Gastrocnemius medialis (tissue), 4 donors: ENCODE results near the gene TEKTIP1. TPM values are rescaled to one million over a fixed set of nuclear protein-coding genes. Genes with fewer than 3 reads are reported as not detected.

ENCODE experiments used
- ATAC-seq, 2 donors: fragments of 150-250 bp; one replicate each; pipeline ENCODE4 v1.9.1; 2016
- DNase-seq, 2 donors: peaks; one replicate each; pipeline ENCODE4 v3.0.0-alpha.2; 2019
- H3K27ac ChIP-seq, 4 donors: fragments of 200-600 bp; sonication (generic); 1 replicate in 1 of 4; 2 replicates in 3 of 4; pipeline ENCODE4 v1.5.1; 2016 to 2018; ENCODE audit warnings: mild to moderate bottlenecking in 2 of 4, moderate library complexity in 1 of 4
- H3K27me3 ChIP-seq, 3 donors: fragments of 200-600 bp; sonication (generic) in 2 of 3; 1 replicate in 1 of 3; 2 replicates in 2 of 3; pipeline versions ENCODE4 v1.5.1 to v1.6.0; 2016 to 2019; ENCODE audit warnings: mild to moderate bottlenecking in 1 of 3, moderate library complexity in 1 of 3
- H3K36me3 ChIP-seq, 2 donors: fragments of 200-600 bp; sonication (generic) in 1 of 2; one replicate each; pipeline ENCODE4 v1.5.1; 2017 to 2018
- H3K4me1 ChIP-seq, 2 donors: fragments of 200-600 bp; sonication (generic) in 1 of 2; one replicate each; pipeline ENCODE4 v1.5.1; 2016 to 2017; ENCODE audit warnings: mild to moderate bottlenecking in 2 of 2
- H3K4me3 ChIP-seq, 4 donors: fragments of 200-600 bp; sonication (generic) in 3 of 4; 1 replicate in 1 of 4; 2 replicates in 3 of 4; pipeline ENCODE4 v1.5.1; 2016 to 2019; ENCODE audit warnings: mild to moderate bottlenecking in 2 of 4
- H3K9me3 ChIP-seq, 3 donors: fragments of 200-600 bp; sonication (generic) in 2 of 3; 1 replicate in 1 of 3; 2 replicates in 2 of 3; pipeline ENCODE4 v1.5.1; 2016 to 2019
- POLR2A ChIP-seq, 2 donors: fragments of 450-650 bp; IDR thresholded peaks; one replicate each; pipeline ENCODE4 v1.6.1; 2017; ENCODE audit warnings: antibody characterized with exemption in 2 of 2, mild to moderate bottlenecking in 2 of 2, moderate library complexity in 2 of 2
- in situ Hi-C, 4 donors: fragments of 200-750 bp; cut with MboI; loops; one replicate each; pipeline versions ENCODE4 v1.15.0 to v1.8.0; 2017; ENCODE audit warnings: low sequenced_read_pairs in 4 of 4
- intact Hi-C: fragments of 100-400 bp; cut with DNase I; formaldehyde crosslinking; loops from one replicate; pipeline ENCODE4 v1.15.1; 2023; ENCODE audit warnings: low total_unique reads
- total RNA-seq, 4 donors: library from RNA; depleted of rRNA; stranded (reverse); fragments of >200 nt; gene quantifications; one replicate each; pipeline versions ENCODE4 v1.1.0 to v1.2.3, GENCODE V29; 2016
- TF ChIP-seq, protein P1 (sequence below), 5 experiments: fragments of 450-650 bp in 3 of 5; fragments of 200-600 bp in 2 of 5; sonication (generic) in 2 of 5; IDR thresholded peaks in 4 of 5; conservative IDR thresholded peaks in 1 of 5; 1 replicate in 4 of 5; 2 replicates in 1 of 5; pipeline ENCODE4 v1.5.1; 2016 to 2019; ENCODE audit warnings: antibody characterized with exemption in 5 of 5, mild to moderate bottlenecking in 3 of 5, moderate library complexity in 3 of 5

Gene TEKTIP1
- total RNA-seq, 4 donors from 2014 or later = not detected

DNA sequence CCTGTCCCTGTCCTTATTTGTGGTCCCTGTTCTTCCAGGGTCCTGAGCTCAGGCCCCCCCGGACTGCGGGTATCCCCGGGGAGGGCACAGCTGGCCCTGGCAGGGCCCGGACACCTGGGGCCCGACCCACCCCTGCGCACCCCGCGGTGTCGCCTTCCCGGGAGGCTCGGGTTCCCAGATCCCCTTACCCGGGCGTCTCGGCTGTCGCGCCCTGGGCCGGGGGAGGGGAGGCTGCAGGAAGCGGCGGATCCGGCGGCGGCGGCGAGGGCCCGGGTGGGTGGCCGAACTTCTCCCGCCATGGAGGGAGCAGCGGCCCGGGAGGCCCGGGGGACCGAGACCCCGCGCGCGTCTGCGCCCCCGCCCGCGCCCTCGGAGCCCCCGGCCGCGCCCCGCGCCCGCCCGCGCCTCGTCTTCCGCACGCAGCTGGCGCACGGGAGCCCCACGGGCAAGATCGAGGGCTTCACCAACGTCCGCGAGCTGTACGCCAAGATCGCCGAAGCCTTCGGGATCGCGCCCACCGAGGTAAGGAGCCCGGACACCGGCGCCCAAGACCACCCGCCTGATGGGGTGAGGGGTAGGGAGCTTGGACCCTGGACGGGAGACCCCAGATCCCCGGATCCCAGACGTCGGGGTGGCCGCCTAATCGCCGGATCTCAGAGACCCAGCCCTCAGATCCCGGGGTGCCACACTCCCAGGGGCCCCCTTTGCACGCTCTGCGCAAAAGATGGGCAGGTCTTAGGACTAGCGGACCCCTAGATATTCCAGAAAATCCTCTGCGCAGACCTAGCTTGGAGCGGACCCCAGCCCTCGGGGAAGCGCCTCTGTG is 46.5 kb downstream of the TEKTIP1 start, which contains the start of gene GIPC3:
Gene GIPC3 (plus strand): TSS at position 178 of the 826 bp plus-strand sequence. CDS start 120 bp downstream, at position 298.
- intact Hi-C loops (loop anchor here (2.0 kb wide), 1 partner anchor 33 kb away; no protein-coding TSS in a partner anchor), in situ Hi-C loops (no loop called here)
- Histone ChIP-seq H3K27me3 (peaks cover 12 to 15% (median 15%) of the 10 kb centered on the region in 3 donors), H3K4me1 (peaks cover 10 to 11% of the 10 kb centered on the region in 2 donors), H3K4me3 (peak within 1 kb of the TSS; percentile 16 to 50 (median 36)), H3K27ac (peak within 1 kb of the TSS in 1 of 4 donors; percentile 28), H3K9me3 (no peaks in the 10 kb centered on the region), H3K36me3 (no peaks in the 10 kb centered on the region)
- ATAC-seq (no peak), DNase-seq (no peak)
- TF ChIP-seq POLR2A (IDR thresholded peaks at IDR 0.05) = no peak
- TF ChIP-seq, protein P1, sequence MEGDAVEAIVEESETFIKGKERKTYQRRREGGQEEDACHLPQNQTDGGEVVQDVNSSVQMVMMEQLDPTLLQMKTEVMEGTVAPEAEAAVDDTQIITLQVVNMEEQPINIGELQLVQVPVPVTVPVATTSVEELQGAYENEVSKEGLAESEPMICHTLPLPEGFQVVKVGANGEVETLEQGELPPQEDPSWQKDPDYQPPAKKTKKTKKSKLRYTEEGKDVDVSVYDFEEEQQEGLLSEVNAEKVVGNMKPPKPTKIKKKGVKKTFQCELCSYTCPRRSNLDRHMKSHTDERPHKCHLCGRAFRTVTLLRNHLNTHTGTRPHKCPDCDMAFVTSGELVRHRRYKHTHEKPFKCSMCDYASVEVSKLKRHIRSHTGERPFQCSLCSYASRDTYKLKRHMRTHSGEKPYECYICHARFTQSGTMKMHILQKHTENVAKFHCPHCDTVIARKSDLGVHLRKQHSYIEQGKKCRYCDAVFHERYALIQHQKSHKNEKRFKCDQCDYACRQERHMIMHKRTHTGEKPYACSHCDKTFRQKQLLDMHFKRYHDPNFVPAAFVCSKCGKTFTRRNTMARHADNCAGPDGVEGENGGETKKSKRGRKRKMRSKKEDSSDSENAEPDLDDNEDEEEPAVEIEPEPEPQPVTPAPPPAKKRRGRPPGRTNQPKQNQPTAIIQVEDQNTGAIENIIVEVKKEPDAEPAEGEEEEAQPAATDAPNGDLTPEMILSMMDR (IDR thresholded peaks at IDR 0.05 in 4 of 5, conservative IDR thresholded peaks at IDR 0.05 in 1 of 5) = no peak

DNA sequence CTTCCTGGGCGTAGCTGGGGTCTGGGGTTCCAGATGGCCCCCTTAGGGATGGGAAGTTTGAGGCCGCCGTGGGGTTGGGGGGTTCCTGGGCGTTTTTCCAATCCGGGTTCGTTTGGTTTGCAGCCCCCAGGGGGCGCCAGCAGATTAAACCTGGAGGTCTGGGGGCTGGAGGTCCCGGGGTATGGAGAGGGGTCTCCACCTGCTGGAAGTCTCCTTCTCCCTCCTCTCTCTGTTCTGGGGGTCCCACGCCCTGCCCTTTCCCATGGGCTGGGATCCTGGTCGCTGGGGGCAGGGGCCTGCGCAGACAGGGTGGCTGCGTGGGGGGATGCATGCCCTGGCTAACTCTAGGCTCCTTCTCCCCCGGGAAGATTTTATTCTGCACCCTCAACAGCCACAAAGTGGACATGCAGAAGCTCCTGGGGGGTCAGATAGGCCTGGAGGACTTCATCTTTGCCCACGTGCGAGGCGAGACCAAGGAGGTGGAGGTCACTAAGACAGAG is 47.2 kb downstream of the TEKTIP1 start:
- Histone ChIP-seq H3K9me3 (no peaks in the 10 kb centered on the region), H3K27ac (peak overlapping the region in 1 of 4 donors; percentile 28), H3K4me3 (peak overlapping the region; percentile 16 to 50 (median 36)), H3K27me3 (peaks cover 12 to 15% (median 15%) of the 10 kb centered on the region in 3 donors), H3K4me1 (peaks cover 10 to 11% of the 10 kb centered on the region in 2 donors), H3K36me3 (no peaks in the 10 kb centered on the region)
- in situ Hi-C loops (no loop called here), intact Hi-C loops (loop anchor here (2.0 kb wide), 1 partner anchor 33 kb away; no protein-coding TSS in a partner anchor)
- peak in 1 of 2 donors; percentile 14 for ATAC-seq
- TF ChIP-seq POLR2A (IDR thresholded peaks at IDR 0.05) = no peak
- TF ChIP-seq, protein P1 (IDR thresholded peaks at IDR 0.05 in 4 of 5, conservative IDR thresholded peaks at IDR 0.05 in 1 of 5) = peak; percentile 30 to 56 (median 52)
- DNase-seq = no peak

DNA sequence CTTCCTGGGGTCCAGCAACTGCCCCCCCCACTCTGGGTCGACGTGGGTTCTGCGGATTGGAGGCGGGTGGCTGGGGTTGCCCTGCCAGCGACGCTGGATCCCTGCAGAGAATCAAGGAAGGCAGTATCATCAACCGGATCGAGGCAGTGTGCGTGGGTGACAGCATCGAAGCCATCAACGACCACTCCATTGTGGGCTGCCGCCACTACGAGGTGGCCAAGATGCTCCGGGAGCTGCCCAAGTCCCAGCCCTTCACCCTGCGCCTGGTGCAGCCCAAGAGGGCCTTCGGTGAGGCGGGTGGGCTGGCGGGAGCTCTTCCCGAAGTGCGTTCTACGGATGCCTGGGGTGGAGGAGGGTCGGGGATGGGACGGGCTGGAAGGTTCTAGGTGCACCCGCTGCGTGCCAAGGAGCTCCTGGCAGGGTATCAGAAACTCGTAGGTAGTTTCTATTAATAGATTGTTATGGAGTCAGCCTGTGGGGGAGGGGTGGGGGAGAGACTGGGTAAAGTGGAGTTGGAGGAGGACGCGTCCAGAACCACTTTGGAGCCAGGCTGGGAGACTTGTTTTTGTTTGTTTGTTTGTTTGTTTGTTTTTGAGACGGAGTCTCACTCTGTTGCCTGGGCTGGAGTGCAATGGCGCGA is 47.9 kb downstream of the TEKTIP1 start:
- no peaks in the 10 kb centered on the region for H3K9me3 ChIP-seq
- TF ChIP-seq, protein P1 (IDR thresholded peaks at IDR 0.05 in 4 of 5, conservative IDR thresholded peaks at IDR 0.05 in 1 of 5) = no peak
- TF ChIP-seq POLR2A (IDR thresholded peaks at IDR 0.05) = no peak
- peaks cover 10 to 11% of the 10 kb centered on the region in 2 donors for H3K4me1 ChIP-seq
- DNase-seq = peak in 1 of 2 donors; percentile 56
- in situ Hi-C loops = no loop called here
- H3K4me3 ChIP-seq = no peak overlapping the region
- peak; percentile 30 to 72 for ATAC-seq
- H3K27ac ChIP-seq = no peak overlapping the region
- no peaks in the 10 kb centered on the region for H3K36me3 ChIP-seq
- H3K27me3 ChIP-seq = peaks cover 12 to 15% (median 15%) of the 10 kb centered on the region in 3 donors
- intact Hi-C loops = loop anchor here (2.0 kb wide), 1 partner anchor 32 kb away; no protein-coding TSS in a partner anchor

DNA sequence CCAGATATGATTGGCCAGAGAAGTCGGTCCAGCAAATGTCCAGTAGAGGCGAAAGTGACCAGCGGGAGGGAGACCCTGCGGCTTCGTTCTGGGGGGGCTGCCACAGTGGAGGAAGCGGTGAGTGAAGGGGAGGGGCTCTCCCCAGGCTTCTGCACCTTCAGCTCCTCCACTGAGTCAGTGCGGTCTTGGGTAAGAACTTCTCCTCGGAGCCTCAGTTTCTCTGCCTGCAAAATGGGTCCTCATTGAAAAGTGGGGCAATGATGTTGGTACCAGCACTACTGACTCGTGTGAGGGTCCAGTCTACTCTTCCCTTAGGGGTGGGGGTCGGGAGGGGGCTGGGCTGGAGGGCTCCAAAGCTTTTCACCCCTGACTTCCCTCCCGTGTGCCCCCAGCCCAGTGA is 50.5 kb downstream of the TEKTIP1 start:
- Histone ChIP-seq H3K9me3 (no peaks in the 10 kb centered on the region), H3K27ac (no peak overlapping the region), H3K4me1 (peaks cover 10 to 11% of the 10 kb centered on the region in 2 donors), H3K4me3 (no peak overlapping the region), H3K27me3 (peaks cover 12 to 15% (median 15%) of the 10 kb centered on the region in 3 donors), H3K36me3 (no peaks in the 10 kb centered on the region)
- TF ChIP-seq, protein P1 (IDR thresholded peaks at IDR 0.05 in 4 of 5, conservative IDR thresholded peaks at IDR 0.05 in 1 of 5) = no peak
- TF ChIP-seq POLR2A (IDR thresholded peaks at IDR 0.05) = no peak
- intact Hi-C loops (no loop called here), in situ Hi-C loops (no loop called here)
- DNase-seq (no peak), ATAC-seq (no peak)
